ENCODE results near the gene ABCG4. TPM values are rescaled to one million over a fixed set of nuclear protein-coding genes. Genes with fewer than 3 reads are reported as not detected.
A peak's percentile ranks its signal among the peaks of the same experiment; 100 is the strongest.

ABCG4 gene
- total and polyA plus RNA-seq, 2 donors (not counting 1 experiment from before 2014, with no cell fraction given), result not detected

- H2AFZ ChIP-seq (ENCODE audit: insufficient read depth, low read depth, low read length, poor library complexity, severe bottlenecking), result no peak overlapping the region
- H4K20me1 ChIP-seq (ENCODE audit: control insufficient read depth, insufficient read depth, low read length, poor library complexity, severe bottlenecking), result peaks cover 5% of the 10 kb centered on the region
- H3K4me3 Mint-ChIP-seq, result peak overlapping the region; percentile 77
- H3K36me3 ChIP-seq (replicated peaks in 1 of 2; ENCODE audit: control extremely low read depth in 1 of 2, control insufficient read depth in 1 of 2, extremely low read depth in 1 of 2, insufficient read depth in 2 of 2, low read length in 1 of 2), result peaks cover 0 to under 1% of the 10 kb centered on the region in 2 experiments
- CTCF ChIA-PET, result no interaction called here
- POLR2A ChIA-PET, result interaction anchor here (0.5 kb wide), 1 partner anchor 62 kb away, joined by 13 read pairs; no protein-coding TSS in a partner anchor
- intact Hi-C loops (cut with micrococcal nuclease), result loop anchor here (2.0 kb wide), 1 partner anchor 47 kb away; the partner anchor contains the start of gene HYOU1
- peak overlapping the region; percentile 85 for H3K27ac Mint-ChIP-seq
- H3K4me2 ChIP-seq (replicated peaks; ENCODE audit: low read depth, low read length, poor library complexity, severe bottlenecking), result no peak overlapping the region
- no peak overlapping the region for H3K9ac ChIP-seq (ENCODE audit: low read length)
- ATAC-seq (ENCODE audit: low read depth) (no peak), DNase-seq (no peak)
- H3K4me3 ChIP-seq (ENCODE audit: control extremely low read depth in 1 of 5, extremely low read depth in 1 of 5, insufficient read depth in 1 of 5, low read depth in 2 of 5, low read length in 4 of 5), result no peak overlapping the region
- 100% methylated on average over 1 of the region's 4 CpGs for WGBS (ENCODE audit: insufficient coverage)
- no peaks in the 10 kb centered on the region for H3K27me3 Mint-ChIP-seq
- TF ChIP-seq, protein P1, sequence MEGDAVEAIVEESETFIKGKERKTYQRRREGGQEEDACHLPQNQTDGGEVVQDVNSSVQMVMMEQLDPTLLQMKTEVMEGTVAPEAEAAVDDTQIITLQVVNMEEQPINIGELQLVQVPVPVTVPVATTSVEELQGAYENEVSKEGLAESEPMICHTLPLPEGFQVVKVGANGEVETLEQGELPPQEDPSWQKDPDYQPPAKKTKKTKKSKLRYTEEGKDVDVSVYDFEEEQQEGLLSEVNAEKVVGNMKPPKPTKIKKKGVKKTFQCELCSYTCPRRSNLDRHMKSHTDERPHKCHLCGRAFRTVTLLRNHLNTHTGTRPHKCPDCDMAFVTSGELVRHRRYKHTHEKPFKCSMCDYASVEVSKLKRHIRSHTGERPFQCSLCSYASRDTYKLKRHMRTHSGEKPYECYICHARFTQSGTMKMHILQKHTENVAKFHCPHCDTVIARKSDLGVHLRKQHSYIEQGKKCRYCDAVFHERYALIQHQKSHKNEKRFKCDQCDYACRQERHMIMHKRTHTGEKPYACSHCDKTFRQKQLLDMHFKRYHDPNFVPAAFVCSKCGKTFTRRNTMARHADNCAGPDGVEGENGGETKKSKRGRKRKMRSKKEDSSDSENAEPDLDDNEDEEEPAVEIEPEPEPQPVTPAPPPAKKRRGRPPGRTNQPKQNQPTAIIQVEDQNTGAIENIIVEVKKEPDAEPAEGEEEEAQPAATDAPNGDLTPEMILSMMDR (IDR thresholded peaks at IDR 0.05), result no peak
- TF ChIP-seq EZH2 (IDR thresholded peaks at IDR 0.05; ENCODE audit: borderline replicate concordance, insufficient read depth, low read depth, low read length, poor library complexity, severe bottlenecking), result no peak
- no peaks in the 10 kb centered on the region for H3K27me3 ChIP-seq (replicated peaks in 1 of 4; ENCODE audit: control extremely low read depth in 1 of 4, control insufficient read depth in 3 of 4, insufficient read depth in 4 of 4, low read length in 3 of 4)
- H3K79me2 ChIP-seq (ENCODE audit: control insufficient read depth, insufficient read depth, low read length), result peaks cover 38% of the 10 kb centered on the region
- peaks cover 35 to 45% of the 10 kb centered on the region in 2 donors for H3K4me1 ChIP-seq (ENCODE audit: control insufficient read depth in 2 of 2, insufficient read depth in 2 of 2, low read length in 2 of 2)
- H3K4me1 Mint-ChIP-seq, result peaks cover 57% of the 10 kb centered on the region
- H3K9me3 ChIP-seq (ENCODE audit: control extremely low read depth in 1 of 3, control insufficient read depth in 2 of 3, insufficient read depth in 1 of 3, low read length in 2 of 3), result no peaks in the 10 kb centered on the region
- no peak overlapping the region for H3K27ac ChIP-seq (ENCODE audit: low read length in 2 of 2)
- H3K9me3 Mint-ChIP-seq (ENCODE audit: insufficient read depth), result no peaks in the 10 kb centered on the region
These were observed 45.1 kb upstream of the ABCG4 start for GRCh38 chr11:119103793-119104192.
